ENCODE results near the gene COX4I2. TPM values are rescaled to one million over a fixed set of nuclear protein-coding genes. Genes with fewer than 3 reads are reported as not detected.

Gene COX4I2
- total RNA-seq, 1 experiment from 2014 or later: not detected

GRCh38 chr20:31633339-31633914 is 4.3 kb upstream of the COX4I2 start:
- Mint-ChIP-seq H3K4me1 (no peaks in the 10 kb centered on the region), H3K9me3 (no peaks in the 10 kb centered on the region), H3K36me3 (no peaks in the 10 kb centered on the region), H3K27ac (no peak overlapping the region), H3K27me3 (ENCODE audit: low read depth) (no peaks in the 10 kb centered on the region), H3K4me3 (no peak overlapping the region)
- TF ChIP-seq NR1H2 (CRISPR knock-in tag; IDR thresholded peaks at IDR 0.05) (no peak), E2F5 (CRISPR knock-in tag; IDR thresholded peaks at IDR 0.05) (no peak), ZNF121 (CRISPR knock-in tag; IDR thresholded peaks at IDR 0.05) (no peak), KAT7 (CRISPR knock-in tag; IDR thresholded peaks at IDR 0.05; ENCODE audit: borderline replicate concordance) (no peak), ZNF423 (CRISPR knock-in tag; IDR thresholded peaks at IDR 0.05) (no peak), GABPB1 (CRISPR knock-in tag; IDR thresholded peaks at IDR 0.05) (no peak), ZNF532 (CRISPR knock-in tag; IDR thresholded peaks at IDR 0.05; ENCODE audit: borderline replicate concordance) (no peak), ZBTB21 (CRISPR knock-in tag; IDR thresholded peaks at IDR 0.05; ENCODE audit: borderline replicate concordance) (no peak), AFF4 (CRISPR knock-in tag; IDR thresholded peaks at IDR 0.05; ENCODE audit: borderline replicate concordance) (no peak), ZSCAN18 (CRISPR knock-in tag; IDR thresholded peaks at IDR 0.05) (no peak), TEAD1 (CRISPR knock-in tag; IDR thresholded peaks at IDR 0.05) (no peak)
- TF ChIP-seq, protein P1, sequence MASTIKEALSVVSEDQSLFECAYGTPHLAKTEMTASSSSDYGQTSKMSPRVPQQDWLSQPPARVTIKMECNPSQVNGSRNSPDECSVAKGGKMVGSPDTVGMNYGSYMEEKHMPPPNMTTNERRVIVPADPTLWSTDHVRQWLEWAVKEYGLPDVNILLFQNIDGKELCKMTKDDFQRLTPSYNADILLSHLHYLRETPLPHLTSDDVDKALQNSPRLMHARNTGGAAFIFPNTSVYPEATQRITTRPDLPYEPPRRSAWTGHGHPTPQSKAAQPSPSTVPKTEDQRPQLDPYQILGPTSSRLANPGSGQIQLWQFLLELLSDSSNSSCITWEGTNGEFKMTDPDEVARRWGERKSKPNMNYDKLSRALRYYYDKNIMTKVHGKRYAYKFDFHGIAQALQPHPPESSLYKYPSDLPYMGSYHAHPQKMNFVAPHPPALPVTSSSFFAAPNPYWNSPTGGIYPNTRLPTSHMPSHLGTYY (CRISPR knock-in tag; IDR thresholded peaks at IDR 0.05): no peak
- ChIA-PET CTCF (interaction anchor here (0.5 to 6.6 kb wide), 45 partner anchors 9 to 1391 kb away, joined by 3 to 146 read pairs (median 7); partner anchors contain the start of genes BCL2L1 and TPX2), POLR2A (interaction anchor here (0.7 to 1.2 kb wide), 2 partner anchors 25 to 224 kb away, joined by 4 to 15 read pairs; no protein-coding TSS in a partner anchor)
- DNase-seq (ENCODE audit: low spot score): no peak
- no peak for ATAC-seq

GRCh38 chr20:31638317-31638716 is 605 bp downstream of the COX4I2 start:
- no peak overlapping the region for H3K27ac Mint-ChIP-seq
- H3K4me3 Mint-ChIP-seq: no peak overlapping the region
- no peaks in the 10 kb centered on the region for H3K36me3 Mint-ChIP-seq
- DNase-seq (ENCODE audit: low spot score) (no peak), ATAC-seq (no peak)
- ChIA-PET CTCF (interaction anchor here (1.0 to 6.2 kb wide), 5 partner anchors 24 to 85 kb away, joined by 3 to 43 read pairs (median 8); partner anchors contain the start of gene BCL2L1), POLR2A (no interaction called here)
- H3K9me3 Mint-ChIP-seq: no peaks in the 10 kb centered on the region
- no peaks in the 10 kb centered on the region for H3K4me1 Mint-ChIP-seq
- H3K27me3 Mint-ChIP-seq (ENCODE audit: low read depth): no peaks in the 10 kb centered on the region; the same call in 1 of the 2 replicates
- TF ChIP-seq, protein P2, sequence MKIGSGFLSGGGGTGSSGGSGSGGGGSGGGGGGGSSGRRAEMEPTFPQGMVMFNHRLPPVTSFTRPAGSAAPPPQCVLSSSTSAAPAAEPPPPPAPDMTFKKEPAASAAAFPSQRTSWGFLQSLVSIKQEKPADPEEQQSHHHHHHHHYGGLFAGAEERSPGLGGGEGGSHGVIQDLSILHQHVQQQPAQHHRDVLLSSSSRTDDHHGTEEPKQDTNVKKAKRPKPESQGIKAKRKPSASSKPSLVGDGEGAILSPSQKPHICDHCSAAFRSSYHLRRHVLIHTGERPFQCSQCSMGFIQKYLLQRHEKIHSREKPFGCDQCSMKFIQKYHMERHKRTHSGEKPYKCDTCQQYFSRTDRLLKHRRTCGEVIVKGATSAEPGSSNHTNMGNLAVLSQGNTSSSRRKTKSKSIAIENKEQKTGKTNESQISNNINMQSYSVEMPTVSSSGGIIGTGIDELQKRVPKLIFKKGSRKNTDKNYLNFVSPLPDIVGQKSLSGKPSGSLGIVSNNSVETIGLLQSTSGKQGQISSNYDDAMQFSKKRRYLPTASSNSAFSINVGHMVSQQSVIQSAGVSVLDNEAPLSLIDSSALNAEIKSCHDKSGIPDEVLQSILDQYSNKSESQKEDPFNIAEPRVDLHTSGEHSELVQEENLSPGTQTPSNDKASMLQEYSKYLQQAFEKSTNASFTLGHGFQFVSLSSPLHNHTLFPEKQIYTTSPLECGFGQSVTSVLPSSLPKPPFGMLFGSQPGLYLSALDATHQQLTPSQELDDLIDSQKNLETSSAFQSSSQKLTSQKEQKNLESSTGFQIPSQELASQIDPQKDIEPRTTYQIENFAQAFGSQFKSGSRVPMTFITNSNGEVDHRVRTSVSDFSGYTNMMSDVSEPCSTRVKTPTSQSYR (CRISPR knock-in tag; IDR thresholded peaks at IDR 0.05): no peak
- TF ChIP-seq CREB1 (CRISPR knock-in tag; IDR thresholded peaks at IDR 0.05) (no peak), IRF2 (CRISPR knock-in tag; IDR thresholded peaks at IDR 0.05; ENCODE audit: borderline replicate concordance, low read depth) (no peak), SMAD3 (CRISPR knock-in tag; IDR thresholded peaks at IDR 0.05; ENCODE audit: borderline replicate concordance) (no peak), RORB (CRISPR knock-in tag; IDR thresholded peaks at IDR 0.05) (no peak), OVOL2 (CRISPR knock-in tag; IDR thresholded peaks at IDR 0.05; ENCODE audit: borderline replicate concordance) (no peak), KAT7 (CRISPR knock-in tag; IDR thresholded peaks at IDR 0.05; ENCODE audit: borderline replicate concordance) (no peak), ZBTB21 (CRISPR knock-in tag; IDR thresholded peaks at IDR 0.05; ENCODE audit: borderline replicate concordance) (no peak)
- TF ChIP-seq, protein P3, sequence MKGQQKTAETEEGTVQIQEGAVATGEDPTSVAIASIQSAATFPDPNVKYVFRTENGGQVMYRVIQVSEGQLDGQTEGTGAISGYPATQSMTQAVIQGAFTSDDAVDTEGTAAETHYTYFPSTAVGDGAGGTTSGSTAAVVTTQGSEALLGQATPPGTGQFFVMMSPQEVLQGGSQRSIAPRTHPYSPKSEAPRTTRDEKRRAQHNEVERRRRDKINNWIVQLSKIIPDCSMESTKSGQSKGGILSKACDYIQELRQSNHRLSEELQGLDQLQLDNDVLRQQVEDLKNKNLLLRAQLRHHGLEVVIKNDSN (CRISPR knock-in tag; IDR thresholded peaks at IDR 0.05): no peak
